GM18499 (cell line): ENCODE data around the gene IPPK.

Source experiments
- ATAC-seq: cut with Tn5 transposase; IDR thresholded peaks from one replicate; pipeline ENCODE4 v1.9.1; 2021; ENCODE audit warnings: moderate number of reproducible peaks; ENCODE audit not compliant: insufficient read depth, unreplicated experiment

The IPPK gene

GRCh38 chr9:92658611-92659010 lies 11.3 kb downstream of the IPPK start:
- no peak for ATAC-seq

- no peak for ATAC-seq
Observed at GRCh38 chr9:92658176-92658575, 11.8 kb downstream of the IPPK start.

GRCh38 chr9:92657296-92658094 lies 12.4 kb downstream of the IPPK start:
- no peak for ATAC-seq

GRCh38 chr9:92656537-92656925 lies 13.4 kb downstream of the IPPK start:
- ATAC-seq = no peak

GRCh38 chr9:92655896-92656536 lies 13.9 kb downstream of the IPPK start:
- no peak for ATAC-seq

- no peak for ATAC-seq
Observed at GRCh38 chr9:92655366-92655765, 14.6 kb downstream of the IPPK start.

- no peak for ATAC-seq
Observed at GRCh38 chr9:92654481-92655301, 15.2 kb downstream of the IPPK start.

GRCh38 chr9:92652461-92652860 lies 17.5 kb downstream of the IPPK start:
- no peak for ATAC-seq

- no peak for ATAC-seq
Observed at GRCh38 chr9:92650839-92651621, 18.9 kb downstream of the IPPK start.

- ATAC-seq = no peak
Observed at GRCh38 chr9:92650296-92650695, 19.6 kb downstream of the IPPK start.

- ATAC-seq = no peak
Observed at GRCh38 chr9:92649007-92649406, 20.9 kb downstream of the IPPK start.

GRCh38 chr9:92648474-92648971 lies 21.4 kb downstream of the IPPK start:
- ATAC-seq = no peak

- no peak for ATAC-seq
Observed at GRCh38 chr9:92647671-92648473, 22.1 kb downstream of the IPPK start.

GRCh38 chr9:92645041-92645440 lies 24.9 kb downstream of the IPPK start:
- ATAC-seq = no peak

- ATAC-seq = no peak
Observed at GRCh38 chr9:92644278-92644677, 25.7 kb downstream of the IPPK start.

- no peak for ATAC-seq
Observed at GRCh38 chr9:92642564-92642963, 27.4 kb downstream of the IPPK start.

- no peak for ATAC-seq
Observed at GRCh38 chr9:92642041-92642451, 27.9 kb downstream of the IPPK start.

- no peak for ATAC-seq
Observed at GRCh38 chr9:92641092-92641809, 28.7 kb downstream of the IPPK start.
